OCI-LY7 (cell line): ENCODE results near the gene THRA. TPM values are rescaled to one million over a fixed set of nuclear protein-coding genes. Genes with fewer than 3 reads are reported as not detected.

ENCODE experiments used
- BruUV-seq: library from RNA; stranded (reverse); fragments of 400-500 nt; replicated peaks from 2 replicates; lab custom pipeline; 2021; lab: Mats Ljungman, UMichigan
- CTCF ChIA-PET: fragments of 300-600 bp; sonication (Branson Sonifier 250); formaldehyde crosslinking; loops from one replicate; lab custom pipeline; 2022; ENCODE audit warnings: antibody characterized with exemption; ENCODE audit not compliant: unreplicated experiment; lab: Charles Lee
- POLR2A ChIA-PET: fragments of 300-600 bp; sonication (Branson Sonifier 250); formaldehyde crosslinking; loops from one replicate; lab custom pipeline; 2022; ENCODE audit warnings: antibody characterized with exemption; lab: Charles Lee
- DNase-seq: peaks from one replicate; pipeline ENCODE4 v3.0.0-alpha.2; 2015; ENCODE audit warnings: low spot score
- H2AFZ ChIP-seq: fragments of 200-600 bp; sonication (generic), shearing (Covaris generic); 2 replicates; pipeline ENCODE4 v1.6.1; 2014; ENCODE audit warnings: mild to moderate bottlenecking, antibody characterized with exemption, low read length, moderate library complexity
- H3K27ac ChIP-seq: fragments of 200-600 bp; sonication (generic); 2 replicates; pipeline ENCODE4 v1.5.1; 2014; ENCODE audit warnings: mixed run types, low read depth, mild to moderate bottlenecking, moderate library complexity, low read length, inconsistent platforms; ENCODE audit not compliant: poor library complexity, severe bottlenecking
- H3K36me3 ChIP-seq: fragments of 200-600 bp; sonication (generic); 2 replicates; pipeline ENCODE4 v1.6.1; 2014; ENCODE audit warnings: mild to moderate bottlenecking, antibody characterized with exemption, low read length, moderate library complexity, mixed read lengths; ENCODE audit not compliant: insufficient read depth
- H3K4me1 ChIP-seq: fragments of 200-600 bp; sonication (generic); 2 replicates; pipeline ENCODE4 v1.5.1; 2014; ENCODE audit warnings: mild to moderate bottlenecking, low read length; ENCODE audit not compliant: insufficient read depth, poor library complexity, severe bottlenecking
- H3K4me2 ChIP-seq: fragments of 200-600 bp; sonication (generic); 2 replicates; pipeline ENCODE4 v1.6.1; 2014; ENCODE audit warnings: mild to moderate bottlenecking, low read length
- H3K4me3 ChIP-seq: fragments of 200-600 bp; sonication (generic); 2 replicates; pipeline ENCODE4 v1.5.1; 2014; ENCODE audit warnings: mild to moderate bottlenecking, low read depth, low read length; ENCODE audit not compliant: poor library complexity, severe bottlenecking
- H3K79me2 ChIP-seq: fragments of 200-600 bp; sonication (generic); 2 replicates; pipeline ENCODE4 v1.6.1; 2016; ENCODE audit warnings: low read depth, mild to moderate bottlenecking, low read length, moderate library complexity, mixed read lengths; ENCODE audit not compliant: insufficient read depth
- H3K9me2 ChIP-seq: fragments of 200-600 bp; sonication (generic); 2 replicates; pipeline ENCODE4 v1.6.1; 2016; ENCODE audit warnings: mild to moderate bottlenecking, low read length, mixed read lengths; ENCODE audit not compliant: insufficient read depth
- H3K9me3 ChIP-seq: fragments of 200-600 bp; sonication (generic); 2 replicates; pipeline ENCODE4 v1.6.1; 2014; ENCODE audit warnings: mild to moderate bottlenecking, mixed run types, low read length, mixed read lengths
- H4K20me1 ChIP-seq: fragments of 200-600 bp; sonication (generic); 2 replicates; pipeline ENCODE4 v1.6.1; 2014; ENCODE audit warnings: mild to moderate bottlenecking, antibody characterized with exemption, low read length, moderate library complexity, mixed read lengths; ENCODE audit not compliant: insufficient read depth
- EZH2phosphoT487 ChIP-seq: fragments of 200-600 bp; sonication (generic); IDR thresholded peaks from 2 replicates; pipeline ENCODE4 v1.6.1; 2018; ENCODE audit warnings: low read depth, borderline replicate concordance, mild to moderate bottlenecking, mixed run types, antibody characterized with exemption, low read length, moderate library complexity, mixed read lengths
- intact Hi-C: fragments of 100-400 bp; cut with micrococcal nuclease; formaldehyde crosslinking; loops from one replicate; pipeline ENCODE4 v1.10.0; 2022; ENCODE audit not compliant: unreplicated experiment
- total RNA-seq, 2 experiments: library from RNA; depleted of rRNA in 1 of 2; stranded (reverse); fragments of >200 nt in 1 of 2; shearing (Covaris generic) in 1 of 2; gene quantifications; 2 replicates each; pipeline ENCODE4 v1.2.3, GENCODE V29; 2014 to 2022
- TF ChIP-seq, protein P1 (sequence below): fragments of 200-600 bp; sonication (generic); conservative IDR thresholded peaks from 2 replicates; pipeline ENCODE4 v1.5.1; 2014; ENCODE audit warnings: mild to moderate bottlenecking, antibody characterized with exemption, low read length, moderate library complexity, mixed read lengths

THRA gene
- total RNA-seq, 2 experiments from 2014 or later = 3.9 to 9.3 TPM

DNA sequence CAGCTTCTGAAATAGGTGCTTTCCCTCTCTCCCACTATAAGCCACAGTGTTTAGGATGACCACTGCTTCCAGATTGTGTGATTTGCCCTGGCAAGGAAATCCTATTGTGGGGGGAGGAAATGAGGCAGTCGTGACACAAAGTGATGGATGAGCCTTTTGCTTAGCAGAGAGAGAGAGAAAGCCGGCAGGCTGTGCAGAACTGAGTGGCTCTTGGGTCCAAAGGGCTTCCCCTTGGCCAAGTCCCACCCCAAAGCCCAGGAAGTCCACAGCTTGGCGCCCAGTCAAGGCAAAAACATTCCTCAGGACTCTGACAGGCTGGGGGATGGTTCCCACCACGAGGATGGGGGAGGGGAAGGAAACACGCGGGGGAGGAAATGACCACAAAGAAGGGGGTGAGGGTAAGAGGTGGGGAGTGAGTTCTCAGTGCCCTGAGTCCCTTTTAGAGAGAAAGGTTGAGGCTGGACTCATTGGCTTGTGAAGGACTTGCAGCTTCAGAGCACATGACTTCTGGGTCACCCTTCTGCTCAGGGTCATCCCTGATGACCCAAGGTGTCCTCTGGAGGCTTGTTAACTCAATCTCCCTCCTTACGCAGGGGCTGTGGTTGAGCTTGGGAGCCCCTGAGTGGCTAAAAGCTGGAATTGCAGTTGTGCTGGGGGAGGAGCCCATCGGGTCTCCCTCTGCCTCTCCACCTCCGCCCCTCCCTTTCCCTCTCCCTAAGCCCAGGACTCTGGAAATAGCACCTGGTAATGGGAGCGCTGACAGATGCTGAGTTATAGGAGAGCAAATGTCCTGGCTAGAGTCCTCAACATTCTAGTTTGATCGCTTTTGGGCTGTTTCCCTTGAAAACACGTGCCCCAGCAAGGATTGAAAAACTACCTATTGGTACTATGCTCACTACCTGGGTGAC lies 48.7 kb downstream of the THRA start:
- Histone ChIP-seq H3K9me3 (no peaks in the 10 kb centered on the region), H3K27ac (peak overlapping the region; percentile 78), H3K9me2 (no peaks in the 10 kb centered on the region), H3K4me3 (peak overlapping the region; percentile 7), H3K4me1 (peaks cover 70% of the 10 kb centered on the region), H4K20me1 (no peaks in the 10 kb centered on the region), H3K4me2 (peak overlapping the region; percentile 53), H2AFZ (peak overlapping the region; percentile 88), H3K79me2 (no peaks in the 10 kb centered on the region), H3K36me3 (no peaks in the 10 kb centered on the region)
- BruUV-seq = no TSS peak
- TF ChIP-seq, protein P1, sequence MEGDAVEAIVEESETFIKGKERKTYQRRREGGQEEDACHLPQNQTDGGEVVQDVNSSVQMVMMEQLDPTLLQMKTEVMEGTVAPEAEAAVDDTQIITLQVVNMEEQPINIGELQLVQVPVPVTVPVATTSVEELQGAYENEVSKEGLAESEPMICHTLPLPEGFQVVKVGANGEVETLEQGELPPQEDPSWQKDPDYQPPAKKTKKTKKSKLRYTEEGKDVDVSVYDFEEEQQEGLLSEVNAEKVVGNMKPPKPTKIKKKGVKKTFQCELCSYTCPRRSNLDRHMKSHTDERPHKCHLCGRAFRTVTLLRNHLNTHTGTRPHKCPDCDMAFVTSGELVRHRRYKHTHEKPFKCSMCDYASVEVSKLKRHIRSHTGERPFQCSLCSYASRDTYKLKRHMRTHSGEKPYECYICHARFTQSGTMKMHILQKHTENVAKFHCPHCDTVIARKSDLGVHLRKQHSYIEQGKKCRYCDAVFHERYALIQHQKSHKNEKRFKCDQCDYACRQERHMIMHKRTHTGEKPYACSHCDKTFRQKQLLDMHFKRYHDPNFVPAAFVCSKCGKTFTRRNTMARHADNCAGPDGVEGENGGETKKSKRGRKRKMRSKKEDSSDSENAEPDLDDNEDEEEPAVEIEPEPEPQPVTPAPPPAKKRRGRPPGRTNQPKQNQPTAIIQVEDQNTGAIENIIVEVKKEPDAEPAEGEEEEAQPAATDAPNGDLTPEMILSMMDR = peak; percentile 81
- TF ChIP-seq EZH2phosphoT487 = no peak
- peak; percentile 86 for DNase-seq
- ChIA-PET POLR2A (interaction anchor here (0.6 to 4.1 kb wide), 6 partner anchors 12 to 107 kb away, joined by 3 to 52 read pairs (median 4); partner anchors contain the start of genes CASC3 and NR1D1), CTCF (interaction anchor here (0.8 to 2.5 kb wide), 3 partner anchors 11 to 57 kb away, joined by 3 to 21 read pairs (median 6); partner anchors contain the start of gene NR1D1)
- intact Hi-C loops = loop anchor here (1.0 to 5.0 kb wide), 4 partner anchors 25 to 176 kb away; partner anchors contain the start of genes CDC6 and THRA

DNA sequence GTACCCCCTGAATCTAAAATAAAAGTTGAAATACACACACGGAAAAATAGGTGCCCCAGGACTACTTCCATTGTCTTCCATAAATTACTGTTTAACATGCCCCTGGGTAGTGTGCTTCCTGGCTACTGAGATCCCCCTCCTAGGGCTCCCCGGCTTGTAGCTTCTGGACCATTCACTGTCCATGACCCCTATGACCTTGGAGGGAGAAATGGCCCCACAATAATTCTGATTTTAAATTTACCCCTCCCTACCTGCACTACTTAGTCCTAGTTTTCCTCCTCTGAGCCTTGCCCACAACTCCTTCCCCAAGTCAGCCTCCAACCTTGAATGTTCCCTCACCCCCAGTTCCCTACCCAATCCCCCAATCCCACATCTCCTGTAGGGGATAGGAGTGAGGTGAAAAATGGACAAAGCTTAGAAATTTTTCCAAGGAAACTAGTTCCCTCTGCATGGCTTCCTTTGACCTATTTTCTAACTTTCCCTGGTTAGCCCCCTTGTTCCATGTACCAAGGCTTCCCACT lies 49.5 kb downstream of the THRA start:
- ChIA-PET CTCF (interaction anchor here (0.5 to 2.8 kb wide), 7 partner anchors 9 to 105 kb away, joined by 3 to 21 read pairs (median 8); partner anchors contain the start of genes MSL1 and NR1D1), POLR2A (interaction anchor here (0.5 to 4.1 kb wide), 10 partner anchors 13 to 912 kb away, joined by 3 to 52 read pairs (median 5); partner anchors contain the start of genes CASC3, NR1D1, RPL19 and WIPF2)
- no TSS peak for BruUV-seq
- Histone ChIP-seq H2AFZ (peak overlapping the region; percentile 88), H3K4me1 (peaks cover 70% of the 10 kb centered on the region), H3K9me2 (no peaks in the 10 kb centered on the region), H3K4me2 (peak overlapping the region; percentile 53), H3K9me3 (no peaks in the 10 kb centered on the region), H3K4me3 (no peak overlapping the region), H3K27ac (peak overlapping the region; percentile 78), H4K20me1 (no peaks in the 10 kb centered on the region), H3K36me3 (no peaks in the 10 kb centered on the region), H3K79me2 (no peaks in the 10 kb centered on the region)
- no peak for TF ChIP-seq EZH2phosphoT487
- TF ChIP-seq, protein P1 = no peak
- no peak for DNase-seq
- intact Hi-C loops = loop anchor here (5.0 kb wide), 1 partner anchor 175 kb away; the partner anchor contains the start of gene CDC6
